A549 (cell line): ENCODE data around the gene CDC6.

Experiments
- CEBPB ChIP-seq, 2 experiments: fragments of >200 bp in 1 of 2; sonication (Bioruptor Twin) in 1 of 2; formaldehyde crosslinking in 1 of 2; IDR thresholded peaks; 2 replicates each; pipeline ENCODE4 v1.6.1; 2012 to 2016
- CHD2 ChIP-seq: fragments of 150-350 bp; IDR thresholded peaks from 2 replicates; pipeline ENCODE4 v1.6.1; 2014; ENCODE audit warnings: low read length; ENCODE audit not compliant: partially characterized antibody
- CTCF ChIP-seq: fragments of >200 bp; sonication (Bioruptor Twin); formaldehyde crosslinking; IDR thresholded peaks from 3 replicates; pipeline ENCODE4 v1.5.1; 2016
- HMGXB4 ChIP-seq: fragments of 250-450 bp; sonication (Bioruptor Pico); IDR thresholded peaks from 2 replicates; pipeline ENCODE4 v1.5.0; 2021; ENCODE audit warnings: mild to moderate bottlenecking, moderate library complexity, borderline replicate concordance
- MAX ChIP-seq: IDR thresholded peaks from 2 replicates; pipeline ENCODE4 v1.6.1; 2012
- POLR2A ChIP-seq: IDR thresholded peaks from 2 replicates; pipeline ENCODE4 v1.6.1; 2012; ENCODE audit warnings: mild to moderate bottlenecking, low read length
- RFX5 ChIP-seq: fragments of 450-650 bp; IDR thresholded peaks from 2 replicates; pipeline ENCODE4 v1.7.1; 2014; ENCODE audit warnings: antibody characterized with exemption, mild to moderate bottlenecking, moderate library complexity
- SREBF2 ChIP-seq: fragments of 450-650 bp; IDR thresholded peaks from 2 replicates; pipeline ENCODE4 v1.6.1; 2014; ENCODE audit warnings: mild to moderate bottlenecking, moderate library complexity

- TF ChIP-seq CTCF (no peak), HMGXB4 (no peak), POLR2A (no peak), CEBPB (IDR thresholded peaks at IDR 0.05) (no peak), CHD2 (no peak), SREBF2 (no peak), MAX (no peak; the same call in 1 of the 2 replicates), RFX5 (no peak)
Observed at GRCh38 chr17:40319651-40320540, 32.2 kb downstream of the CDC6 start.
